Keratinocyte (primary cell): ENCODE results near the gene CCL26.

Experiments used
- EZH2 ChIP-seq: IDR thresholded peaks from one replicate; pipeline ENCODE4 v1.6.1; 2012; ENCODE audit warnings: inconsistent platforms, mild to moderate bottlenecking, low read length, moderate library complexity
- TF ChIP-seq, protein P1 (sequence below), 3 experiments: IDR thresholded peaks in 1 of 3; conservative IDR thresholded peaks in 1 of 3; optimal IDR thresholded peaks in 1 of 3; 2 replicates in 2 of 3; 3 replicates in 1 of 3; pipeline versions ENCODE3 to v1.5.1; 2011; ENCODE audit warnings: low read length in 3 of 3, mild to moderate bottlenecking in 3 of 3, moderate library complexity in 2 of 3, control low read depth in 1 of 3, inconsistent platforms in 1 of 3; ENCODE audit not compliant: insufficient read depth in 2 of 3; ENCODE audit errors: extremely low read depth in 1 of 3

DNA sequence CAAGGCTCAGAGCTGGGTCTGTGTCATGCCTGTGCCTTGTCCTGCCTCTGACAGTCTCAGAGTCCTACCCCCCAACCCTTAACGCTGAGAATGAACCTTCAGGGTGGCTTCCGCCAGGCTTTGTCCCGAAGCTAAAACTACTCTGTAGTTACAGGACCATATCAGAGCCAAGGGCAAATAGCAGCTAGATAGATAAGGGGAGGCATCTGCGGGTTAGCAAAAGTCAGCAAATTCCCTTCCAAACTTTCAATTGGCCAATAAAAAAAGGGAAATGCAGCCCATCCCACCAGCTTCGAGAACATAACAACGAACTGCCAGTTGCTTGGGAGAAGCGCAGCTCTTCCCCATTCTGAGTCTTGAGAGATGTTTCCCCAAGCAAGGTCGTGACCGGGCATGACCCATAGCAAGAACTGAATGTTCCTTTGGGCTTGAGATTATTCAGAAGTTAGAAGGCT is 23.8 kb upstream of the CCL26 start:
- TF ChIP-seq, protein P1, sequence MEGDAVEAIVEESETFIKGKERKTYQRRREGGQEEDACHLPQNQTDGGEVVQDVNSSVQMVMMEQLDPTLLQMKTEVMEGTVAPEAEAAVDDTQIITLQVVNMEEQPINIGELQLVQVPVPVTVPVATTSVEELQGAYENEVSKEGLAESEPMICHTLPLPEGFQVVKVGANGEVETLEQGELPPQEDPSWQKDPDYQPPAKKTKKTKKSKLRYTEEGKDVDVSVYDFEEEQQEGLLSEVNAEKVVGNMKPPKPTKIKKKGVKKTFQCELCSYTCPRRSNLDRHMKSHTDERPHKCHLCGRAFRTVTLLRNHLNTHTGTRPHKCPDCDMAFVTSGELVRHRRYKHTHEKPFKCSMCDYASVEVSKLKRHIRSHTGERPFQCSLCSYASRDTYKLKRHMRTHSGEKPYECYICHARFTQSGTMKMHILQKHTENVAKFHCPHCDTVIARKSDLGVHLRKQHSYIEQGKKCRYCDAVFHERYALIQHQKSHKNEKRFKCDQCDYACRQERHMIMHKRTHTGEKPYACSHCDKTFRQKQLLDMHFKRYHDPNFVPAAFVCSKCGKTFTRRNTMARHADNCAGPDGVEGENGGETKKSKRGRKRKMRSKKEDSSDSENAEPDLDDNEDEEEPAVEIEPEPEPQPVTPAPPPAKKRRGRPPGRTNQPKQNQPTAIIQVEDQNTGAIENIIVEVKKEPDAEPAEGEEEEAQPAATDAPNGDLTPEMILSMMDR (optimal IDR thresholded peaks at IDR 0.05 in 1 of 3, IDR thresholded peaks at IDR 0.05 in 1 of 3, conservative IDR thresholded peaks at IDR 0.05 in 1 of 3; ENCODE audit: extremely low read depth in 1 of 3, insufficient read depth in 2 of 3, low read length in 3 of 3), result no peak
- TF ChIP-seq EZH2, result no peak
